ENCODE data around the gene NOLC1. TPM values are rescaled to one million over a fixed set of nuclear protein-coding genes. Genes with fewer than 3 reads are reported as not detected.

The NOLC1 gene
- total RNA-seq, 4 donors from 2014 or later: 19.2 to 30.7 (median 22.0) TPM

DNA sequence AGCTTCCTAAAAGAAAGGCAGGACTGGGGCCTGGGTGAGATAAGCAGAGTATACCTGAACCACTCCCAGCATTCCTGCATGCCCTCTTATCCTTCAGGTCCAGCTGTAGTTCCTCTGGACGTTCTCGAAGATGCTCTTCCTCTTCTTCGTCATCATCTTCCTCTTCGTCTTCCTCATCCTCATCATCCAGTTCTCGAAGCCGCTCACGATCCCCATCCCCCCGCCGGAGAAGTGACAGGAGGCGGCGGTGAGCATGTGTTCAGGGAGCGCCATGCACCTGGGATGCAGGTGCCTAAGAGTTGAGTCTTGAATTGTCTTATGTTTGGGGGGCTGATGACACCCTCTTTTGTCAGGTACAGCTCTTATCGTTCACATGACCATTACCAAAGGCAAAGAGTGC lies 3.9 kb upstream of the NOLC1 start:
- TF ChIP-seq, protein P1, sequence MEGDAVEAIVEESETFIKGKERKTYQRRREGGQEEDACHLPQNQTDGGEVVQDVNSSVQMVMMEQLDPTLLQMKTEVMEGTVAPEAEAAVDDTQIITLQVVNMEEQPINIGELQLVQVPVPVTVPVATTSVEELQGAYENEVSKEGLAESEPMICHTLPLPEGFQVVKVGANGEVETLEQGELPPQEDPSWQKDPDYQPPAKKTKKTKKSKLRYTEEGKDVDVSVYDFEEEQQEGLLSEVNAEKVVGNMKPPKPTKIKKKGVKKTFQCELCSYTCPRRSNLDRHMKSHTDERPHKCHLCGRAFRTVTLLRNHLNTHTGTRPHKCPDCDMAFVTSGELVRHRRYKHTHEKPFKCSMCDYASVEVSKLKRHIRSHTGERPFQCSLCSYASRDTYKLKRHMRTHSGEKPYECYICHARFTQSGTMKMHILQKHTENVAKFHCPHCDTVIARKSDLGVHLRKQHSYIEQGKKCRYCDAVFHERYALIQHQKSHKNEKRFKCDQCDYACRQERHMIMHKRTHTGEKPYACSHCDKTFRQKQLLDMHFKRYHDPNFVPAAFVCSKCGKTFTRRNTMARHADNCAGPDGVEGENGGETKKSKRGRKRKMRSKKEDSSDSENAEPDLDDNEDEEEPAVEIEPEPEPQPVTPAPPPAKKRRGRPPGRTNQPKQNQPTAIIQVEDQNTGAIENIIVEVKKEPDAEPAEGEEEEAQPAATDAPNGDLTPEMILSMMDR (IDR thresholded peaks at IDR 0.05; ENCODE audit: low read depth): no peak

DNA sequence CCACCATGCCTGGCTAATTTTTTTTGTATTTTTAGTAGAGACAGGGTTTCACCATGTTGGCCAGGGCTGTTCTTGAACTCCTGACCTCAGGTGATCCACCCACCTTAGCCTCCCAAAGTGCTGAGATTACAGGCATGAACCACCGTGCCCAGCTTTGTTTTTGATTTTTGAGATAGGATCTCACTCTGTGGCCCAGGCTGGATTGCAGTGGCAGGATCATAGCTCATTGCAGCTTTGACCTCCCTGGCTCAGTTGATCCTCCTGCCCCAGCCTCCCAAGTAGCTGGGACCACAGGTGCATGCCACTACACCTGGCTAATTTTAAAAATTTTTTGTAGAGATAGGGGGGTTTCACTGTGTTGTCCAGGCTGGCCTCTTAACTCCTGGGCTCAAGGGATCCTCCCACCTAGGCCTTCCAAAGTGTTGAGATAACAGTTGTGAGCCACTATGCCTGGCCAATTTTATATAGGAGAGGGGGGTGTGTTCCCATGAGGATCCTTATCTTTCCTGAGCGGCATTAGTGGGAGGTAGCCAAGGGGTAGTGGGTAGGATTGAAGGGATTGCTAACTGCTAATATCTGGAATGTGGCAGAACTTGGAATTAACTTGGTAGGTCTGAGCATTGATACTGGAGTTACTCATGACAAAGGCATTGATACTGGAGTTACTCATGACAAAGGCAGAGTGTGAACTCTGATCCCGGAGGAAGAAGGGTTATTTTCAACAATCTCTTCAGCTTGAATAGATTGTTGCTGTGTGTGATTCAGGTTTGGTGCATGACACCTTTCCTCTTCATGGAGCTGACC lies 1.0 kb upstream of the NOLC1 start:
- TF ChIP-seq, protein P1 (IDR thresholded peaks at IDR 0.05; ENCODE audit: low read depth): no peak

DNA sequence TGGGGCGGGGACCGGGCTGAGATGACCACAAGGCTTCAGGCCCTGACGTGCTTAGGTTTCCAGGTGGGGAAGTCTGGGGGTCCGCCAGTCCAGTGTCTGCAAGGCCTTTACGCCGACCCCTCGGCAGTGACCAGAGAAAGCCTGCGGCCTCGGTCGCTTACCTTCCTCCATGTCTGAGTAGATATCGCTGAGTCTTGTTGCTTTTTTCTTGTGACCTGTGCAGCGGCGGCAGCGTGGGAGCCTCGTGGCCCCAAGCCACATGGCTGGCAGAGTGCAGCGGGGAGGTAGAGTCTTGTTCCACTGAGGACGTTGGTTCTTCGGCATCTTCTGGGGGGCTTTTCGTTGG lies 329 bp downstream of the NOLC1 start:
- TF ChIP-seq, protein P1 (IDR thresholded peaks at IDR 0.05; ENCODE audit: low read depth): no peak

DNA sequence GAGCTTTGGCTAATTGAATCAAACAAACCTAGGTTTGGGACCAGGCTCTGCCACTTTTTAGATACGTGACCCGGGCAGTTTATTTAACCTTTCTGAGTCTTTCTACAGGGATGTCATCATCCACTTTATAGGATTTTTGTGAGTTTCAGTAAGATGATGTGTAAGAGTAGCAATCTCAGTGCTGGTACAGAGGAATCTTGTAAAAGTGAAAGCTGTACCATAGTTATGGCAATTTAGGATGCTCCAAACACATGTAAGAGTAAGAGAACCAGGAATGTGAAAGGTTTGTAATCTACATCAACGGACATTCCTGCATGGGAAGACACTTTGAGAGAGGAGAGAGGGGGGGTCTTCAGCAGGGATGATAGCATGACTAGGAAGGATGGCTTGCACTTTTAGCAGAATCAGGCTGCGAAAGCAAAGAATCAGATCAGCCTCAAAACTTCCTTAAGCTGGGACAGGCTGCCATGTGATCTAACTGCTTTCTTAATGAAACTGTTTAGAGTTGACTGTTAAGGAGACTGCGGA lies 968 bp downstream of the NOLC1 start:
- TF ChIP-seq, protein P1 (IDR thresholded peaks at IDR 0.05; ENCODE audit: low read depth): no peak

DNA sequence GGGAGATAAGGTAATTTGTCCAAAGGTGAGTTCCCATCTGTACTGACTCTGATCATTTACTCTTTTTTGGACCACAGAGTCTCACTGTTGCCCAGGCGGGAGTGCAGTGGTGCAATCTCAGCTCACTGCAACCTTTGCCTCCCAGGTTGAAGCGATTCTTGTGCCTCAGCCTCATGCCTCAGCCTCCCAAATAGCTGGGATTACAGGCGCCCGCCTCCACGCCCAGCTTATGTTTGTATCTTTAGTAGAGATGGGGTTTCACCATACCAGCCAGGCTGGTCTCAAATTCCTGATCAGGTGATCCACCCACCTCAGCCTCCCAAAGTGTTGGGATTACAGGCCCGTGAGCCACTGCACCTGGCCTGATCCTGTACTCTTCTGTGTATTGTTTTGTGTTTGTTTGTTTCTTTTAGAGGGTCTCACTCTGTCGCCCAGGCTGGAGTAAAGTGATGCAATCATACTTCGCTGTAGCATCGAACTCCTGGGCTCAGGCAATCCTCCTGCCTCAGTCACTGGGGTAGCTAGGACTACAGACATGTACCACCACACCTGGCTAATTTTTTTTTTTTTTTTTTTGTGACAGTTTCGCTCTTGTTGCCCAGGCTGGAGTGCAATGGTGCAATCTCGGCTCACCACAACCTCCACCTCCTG lies 2.4 kb downstream of the NOLC1 start:
- TF ChIP-seq, protein P1 (IDR thresholded peaks at IDR 0.05; ENCODE audit: low read depth): no peak

DNA sequence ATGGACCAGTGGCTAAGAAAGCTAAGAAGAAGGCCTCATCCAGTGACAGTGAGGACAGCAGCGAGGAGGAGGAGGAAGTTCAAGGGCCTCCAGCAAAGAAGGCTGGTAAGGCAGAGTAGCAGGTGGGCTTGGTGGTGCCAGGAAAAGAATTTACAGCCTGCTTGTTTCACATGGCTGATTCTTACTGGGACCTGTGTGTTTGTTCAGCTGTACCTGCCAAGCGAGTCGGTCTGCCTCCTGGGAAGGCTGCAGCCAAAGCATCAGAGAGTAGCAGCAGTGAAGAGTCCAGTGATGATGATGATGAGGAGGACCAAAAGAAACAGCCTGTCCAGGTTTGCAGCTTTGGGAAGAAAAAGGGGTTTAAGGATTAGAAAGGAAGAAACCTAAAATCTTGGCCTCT lies 5.0 kb downstream of the NOLC1 start:
- TF ChIP-seq, protein P1 (IDR thresholded peaks at IDR 0.05; ENCODE audit: low read depth): no peak

DNA sequence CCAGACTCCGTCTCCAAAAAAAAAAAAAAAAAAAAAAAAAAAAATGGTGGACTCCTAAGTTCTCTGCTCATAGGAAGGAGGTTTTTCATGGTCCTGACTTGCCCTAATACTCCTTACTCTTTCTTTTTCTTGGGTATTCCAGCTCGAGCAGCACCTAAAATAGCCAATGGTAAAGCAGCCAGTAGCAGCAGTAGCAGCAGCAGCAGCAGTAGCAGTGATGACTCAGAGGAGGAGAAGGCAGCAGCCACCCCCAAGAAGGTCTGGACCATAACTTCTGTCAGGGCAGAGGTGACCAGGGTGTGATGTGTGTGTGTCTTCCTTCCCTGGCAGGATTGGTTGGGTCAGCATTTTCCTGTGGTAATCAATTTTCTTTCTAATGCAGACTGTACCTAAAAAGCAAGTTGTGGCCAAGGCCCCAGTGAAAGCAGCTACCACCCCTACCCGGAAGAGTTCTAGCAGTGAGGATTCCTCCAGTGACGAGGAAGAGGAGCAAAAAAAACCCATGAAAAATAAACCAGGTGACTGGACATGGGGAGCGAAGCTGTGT lies 6.9 kb downstream of the NOLC1 start:
- TF ChIP-seq, protein P1 (IDR thresholded peaks at IDR 0.05; ENCODE audit: low read depth): no peak

Data from subcutaneous adipose tissue (tissue), 4 donors.